Liver (tissue), 3 donors: Measurements from ENCODE around the gene PLA1A.

Experiments used
- EGR1 ChIP-seq, 2 donors: IDR thresholded peaks; 2 replicates each; pipeline ENCODE4 v1.6.1; 2016 to 2018; ENCODE audit warnings: antibody characterized with exemption in 2 of 2, low read depth in 2 of 2
- FOXA1 ChIP-seq: IDR thresholded peaks from 2 replicates; pipeline ENCODE4 v1.6.1; 2016; ENCODE audit warnings: antibody characterized with exemption
- GABPA ChIP-seq, 2 donors: IDR thresholded peaks in 1 of 2; conservative IDR thresholded peaks in 1 of 2; 2 replicates each; pipeline ENCODE4 v1.6.1; 2016; ENCODE audit warnings: antibody characterized with exemption in 2 of 2, mild to moderate bottlenecking in 1 of 2, moderate library complexity in 1 of 2
- JUND ChIP-seq, 2 donors: IDR thresholded peaks; 2 replicates each; pipeline ENCODE4 v1.6.1; 2016; ENCODE audit warnings: antibody characterized with exemption in 2 of 2
- NR2F2 ChIP-seq: IDR thresholded peaks from 2 replicates; pipeline ENCODE4 v1.6.1; 2016; ENCODE audit warnings: antibody characterized with exemption
- RAD21 ChIP-seq, 2 donors: IDR thresholded peaks; 2 replicates each; pipeline ENCODE4 v1.6.1; 2016; ENCODE audit warnings: antibody characterized with exemption in 2 of 2, mild to moderate bottlenecking in 2 of 2
- RXRA ChIP-seq, 2 donors: IDR thresholded peaks; 2 replicates each; pipeline ENCODE4 v1.6.1; 2017 to 2018; ENCODE audit warnings: antibody characterized with exemption in 2 of 2, mild to moderate bottlenecking in 1 of 2
- TAF1 ChIP-seq: conservative IDR thresholded peaks from 2 replicates; pipeline ENCODE4 v1.6.1; 2016; ENCODE audit warnings: antibody characterized with exemption, mild to moderate bottlenecking
- YY1 ChIP-seq: IDR thresholded peaks from 2 replicates; pipeline ENCODE4 v1.6.1; 2016; ENCODE audit warnings: antibody characterized with exemption, mild to moderate bottlenecking
- TF ChIP-seq, protein P1 (sequence below): fragments of 150-350 bp; IDR thresholded peaks from 2 replicates; pipeline ENCODE4 v1.5.1; 2017; ENCODE audit warnings: improper control_type of control experiment, low read depth, low read length; ENCODE audit not compliant: missing input control
- TF ChIP-seq, protein P2 (sequence below): IDR thresholded peaks from 2 replicates; pipeline ENCODE4 v1.6.1; 2016; ENCODE audit warnings: antibody characterized with exemption
- TF ChIP-seq, protein P3 (sequence below): IDR thresholded peaks from 2 replicates; pipeline ENCODE4 v1.6.1; 2016; ENCODE audit warnings: antibody characterized with exemption
- TF ChIP-seq, protein P4 (sequence below): IDR thresholded peaks from 2 replicates; pipeline ENCODE4 v1.6.1; 2016; ENCODE audit warnings: antibody characterized with exemption
- TF ChIP-seq, protein P5 (sequence below): IDR thresholded peaks from 2 replicates; pipeline ENCODE4 v1.6.1; 2016; ENCODE audit warnings: antibody characterized with exemption, mild to moderate bottlenecking
- donor health status: healthy.
- donor health status: healthy.

DNA sequence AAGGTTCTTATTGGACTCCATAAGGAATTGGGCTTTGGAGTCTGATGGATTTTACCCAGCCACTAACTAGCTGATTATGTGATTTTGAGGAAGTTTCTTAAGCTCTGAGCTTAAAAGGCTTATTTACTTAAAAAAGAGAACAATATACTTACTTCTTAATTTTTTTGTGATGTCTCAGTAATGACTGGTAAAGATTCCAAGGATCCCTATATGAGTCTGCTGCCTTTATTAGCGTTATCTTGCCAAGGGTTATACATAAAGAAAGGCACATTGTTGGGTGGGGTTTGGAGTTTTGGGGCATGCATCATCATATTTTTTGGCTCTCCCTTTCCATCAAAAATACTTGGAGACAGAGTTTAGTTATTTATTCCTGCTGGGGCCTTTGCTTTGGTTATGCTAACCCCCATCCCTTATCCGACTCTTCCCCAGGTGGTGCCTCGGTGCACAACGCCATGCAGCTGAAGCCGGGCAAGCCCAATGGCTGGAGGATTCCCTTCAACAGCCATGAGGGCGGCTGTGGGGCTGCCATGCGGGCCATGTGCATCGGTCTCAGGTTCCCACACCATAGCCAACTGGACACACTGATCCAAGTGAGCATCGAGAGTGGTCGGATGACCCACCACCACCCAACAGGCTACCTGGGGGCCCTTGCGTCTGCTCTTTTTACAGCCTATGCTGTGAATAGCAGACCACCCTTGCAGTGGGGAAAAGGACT lies 11.7 kb upstream of the PLA1A start:
- TF ChIP-seq, protein P1, sequence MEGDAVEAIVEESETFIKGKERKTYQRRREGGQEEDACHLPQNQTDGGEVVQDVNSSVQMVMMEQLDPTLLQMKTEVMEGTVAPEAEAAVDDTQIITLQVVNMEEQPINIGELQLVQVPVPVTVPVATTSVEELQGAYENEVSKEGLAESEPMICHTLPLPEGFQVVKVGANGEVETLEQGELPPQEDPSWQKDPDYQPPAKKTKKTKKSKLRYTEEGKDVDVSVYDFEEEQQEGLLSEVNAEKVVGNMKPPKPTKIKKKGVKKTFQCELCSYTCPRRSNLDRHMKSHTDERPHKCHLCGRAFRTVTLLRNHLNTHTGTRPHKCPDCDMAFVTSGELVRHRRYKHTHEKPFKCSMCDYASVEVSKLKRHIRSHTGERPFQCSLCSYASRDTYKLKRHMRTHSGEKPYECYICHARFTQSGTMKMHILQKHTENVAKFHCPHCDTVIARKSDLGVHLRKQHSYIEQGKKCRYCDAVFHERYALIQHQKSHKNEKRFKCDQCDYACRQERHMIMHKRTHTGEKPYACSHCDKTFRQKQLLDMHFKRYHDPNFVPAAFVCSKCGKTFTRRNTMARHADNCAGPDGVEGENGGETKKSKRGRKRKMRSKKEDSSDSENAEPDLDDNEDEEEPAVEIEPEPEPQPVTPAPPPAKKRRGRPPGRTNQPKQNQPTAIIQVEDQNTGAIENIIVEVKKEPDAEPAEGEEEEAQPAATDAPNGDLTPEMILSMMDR: no peak
- TF ChIP-seq, protein P2, sequence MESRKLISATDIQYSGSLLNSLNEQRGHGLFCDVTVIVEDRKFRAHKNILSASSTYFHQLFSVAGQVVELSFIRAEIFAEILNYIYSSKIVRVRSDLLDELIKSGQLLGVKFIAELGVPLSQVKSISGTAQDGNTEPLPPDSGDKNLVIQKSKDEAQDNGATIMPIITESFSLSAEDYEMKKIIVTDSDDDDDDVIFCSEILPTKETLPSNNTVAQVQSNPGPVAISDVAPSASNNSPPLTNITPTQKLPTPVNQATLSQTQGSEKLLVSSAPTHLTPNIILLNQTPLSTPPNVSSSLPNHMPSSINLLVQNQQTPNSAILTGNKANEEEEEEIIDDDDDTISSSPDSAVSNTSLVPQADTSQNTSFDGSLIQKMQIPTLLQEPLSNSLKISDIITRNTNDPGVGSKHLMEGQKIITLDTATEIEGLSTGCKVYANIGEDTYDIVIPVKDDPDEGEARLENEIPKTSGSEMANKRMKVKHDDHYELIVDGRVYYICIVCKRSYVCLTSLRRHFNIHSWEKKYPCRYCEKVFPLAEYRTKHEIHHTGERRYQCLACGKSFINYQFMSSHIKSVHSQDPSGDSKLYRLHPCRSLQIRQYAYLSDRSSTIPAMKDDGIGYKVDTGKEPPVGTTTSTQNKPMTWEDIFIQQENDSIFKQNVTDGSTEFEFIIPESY: no peak
- TF ChIP-seq JUND (IDR thresholded peaks at IDR 0.05) (no peak), RAD21 (IDR thresholded peaks at IDR 0.05) (no peak), EGR1 (IDR thresholded peaks at IDR 0.05; ENCODE audit: low read depth in 2 of 2) (no peak), GABPA (IDR thresholded peaks at IDR 0.05 in 1 of 2, conservative IDR thresholded peaks at IDR 0.05 in 1 of 2) (no peak), NR2F2 (no peak), TAF1 (no peak), YY1 (no peak), FOXA1 (no peak), RXRA (IDR thresholded peaks at IDR 0.05) (no peak)
- TF ChIP-seq, protein P3, sequence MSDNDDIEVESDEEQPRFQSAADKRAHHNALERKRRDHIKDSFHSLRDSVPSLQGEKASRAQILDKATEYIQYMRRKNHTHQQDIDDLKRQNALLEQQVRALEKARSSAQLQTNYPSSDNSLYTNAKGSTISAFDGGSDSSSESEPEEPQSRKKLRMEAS: no peak
- TF ChIP-seq, protein P4, sequence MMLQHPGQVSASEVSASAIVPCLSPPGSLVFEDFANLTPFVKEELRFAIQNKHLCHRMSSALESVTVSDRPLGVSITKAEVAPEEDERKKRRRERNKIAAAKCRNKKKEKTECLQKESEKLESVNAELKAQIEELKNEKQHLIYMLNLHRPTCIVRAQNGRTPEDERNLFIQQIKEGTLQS: no peak
- TF ChIP-seq, protein P5, sequence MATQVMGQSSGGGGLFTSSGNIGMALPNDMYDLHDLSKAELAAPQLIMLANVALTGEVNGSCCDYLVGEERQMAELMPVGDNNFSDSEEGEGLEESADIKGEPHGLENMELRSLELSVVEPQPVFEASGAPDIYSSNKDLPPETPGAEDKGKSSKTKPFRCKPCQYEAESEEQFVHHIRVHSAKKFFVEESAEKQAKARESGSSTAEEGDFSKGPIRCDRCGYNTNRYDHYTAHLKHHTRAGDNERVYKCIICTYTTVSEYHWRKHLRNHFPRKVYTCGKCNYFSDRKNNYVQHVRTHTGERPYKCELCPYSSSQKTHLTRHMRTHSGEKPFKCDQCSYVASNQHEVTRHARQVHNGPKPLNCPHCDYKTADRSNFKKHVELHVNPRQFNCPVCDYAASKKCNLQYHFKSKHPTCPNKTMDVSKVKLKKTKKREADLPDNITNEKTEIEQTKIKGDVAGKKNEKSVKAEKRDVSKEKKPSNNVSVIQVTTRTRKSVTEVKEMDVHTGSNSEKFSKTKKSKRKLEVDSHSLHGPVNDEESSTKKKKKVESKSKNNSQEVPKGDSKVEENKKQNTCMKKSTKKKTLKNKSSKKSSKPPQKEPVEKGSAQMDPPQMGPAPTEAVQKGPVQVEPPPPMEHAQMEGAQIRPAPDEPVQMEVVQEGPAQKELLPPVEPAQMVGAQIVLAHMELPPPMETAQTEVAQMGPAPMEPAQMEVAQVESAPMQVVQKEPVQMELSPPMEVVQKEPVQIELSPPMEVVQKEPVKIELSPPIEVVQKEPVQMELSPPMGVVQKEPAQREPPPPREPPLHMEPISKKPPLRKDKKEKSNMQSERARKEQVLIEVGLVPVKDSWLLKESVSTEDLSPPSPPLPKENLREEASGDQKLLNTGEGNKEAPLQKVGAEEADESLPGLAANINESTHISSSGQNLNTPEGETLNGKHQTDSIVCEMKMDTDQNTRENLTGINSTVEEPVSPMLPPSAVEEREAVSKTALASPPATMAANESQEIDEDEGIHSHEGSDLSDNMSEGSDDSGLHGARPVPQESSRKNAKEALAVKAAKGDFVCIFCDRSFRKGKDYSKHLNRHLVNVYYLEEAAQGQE: no peak
